ENCODE results near the gene PLEKHG5. TPM values are rescaled to one million over a fixed set of nuclear protein-coding genes. Genes with fewer than 3 reads are reported as not detected.
"Not testable (repeated sequence)": the region's sequence is repeated elsewhere in the genome, so short reads cannot be mapped to it uniquely, and the experiment has no call there.

Gene PLEKHG5
- total and polyA plus RNA-seq, 7 experiments from 2014 or later = 2.0 to 15.6 (median 9.6) TPM; not detected in 1

GRCh38 chr1:6441586-6441985 lies 49.9 kb downstream of the PLEKHG5 start:
- Histone ChIP-seq H3K27ac (ENCODE audit: low read depth, low read length) (no peak overlapping the region), H3K4me1 (ENCODE audit: control insufficient read depth in 2 of 2, insufficient read depth in 2 of 2, low read length in 2 of 2) (peaks cover 0 to 4% of the 10 kb centered on the region in 2 donors), H3K9me3 (ENCODE audit: control insufficient read depth in 2 of 3, low read length in 3 of 3) (no peaks in the 10 kb centered on the region), H3K4me3 (ENCODE audit: low read length) (no peak overlapping the region), H3K36me3 (ENCODE audit: control insufficient read depth in 2 of 3, insufficient read depth in 3 of 3, low read length in 3 of 3) (no peaks in the 10 kb centered on the region), H3K27me3 (ENCODE audit: control insufficient read depth in 2 of 2, insufficient read depth in 2 of 2, low read length in 2 of 2) (peaks cover 2 to 12% of the 10 kb centered on the region in 2 donors)
- Mint-ChIP-seq H3K4me1 (peaks cover 6 to 18% (median 17%) of the 10 kb centered on the region in 7 donors), H3K27ac (no peak overlapping the region), H3K9me3 (no peaks in the 10 kb centered on the region), H3K4me3 (peak overlapping the region in 5 of 10 donors; percentile 43 to 66 (median 62)), H3K36me3 (peaks cover 0 to 4% (median 0%) of the 10 kb centered on the region in 5 donors), H3K27me3 (peaks cover 24 to 55% (median 35%) of the 10 kb centered on the region in 5 donors)
- ChIA-PET POLR2A (interaction anchor here (0.5 to 1.3 kb wide), 3 partner anchors 13 to 29 kb away, joined by 3 to 4 read pairs (median 4); no protein-coding TSS in a partner anchor), CTCF (interaction anchor here (1.2 to 2.0 kb wide), 3 partner anchors 13 to 27 kb away, joined by 3 to 5 read pairs (median 5); no protein-coding TSS in a partner anchor)
- intact Hi-C loops (cut with micrococcal nuclease) = no loop called here
- DNase-seq (no peak), ATAC-seq (no peak)

- peaks cover 21 to 49% (median 27%) of the 10 kb centered on the region in 5 donors for H3K27me3 Mint-ChIP-seq
- intact Hi-C loops (cut with micrococcal nuclease) = no loop called here
- ChIA-PET POLR2A (interaction anchor here (1.3 to 1.5 kb wide), 3 partner anchors 14 to 26 kb away, joined by 4 to 7 read pairs (median 4); partner anchors contain the start of gene TNFRSF25), CTCF (interaction anchor here (1.1 to 6.2 kb wide), 7 partner anchors 14 to 93 kb away, joined by 3 to 44 read pairs (median 5); partner anchors contain the start of genes HES2 and TNFRSF25)
- H3K27ac ChIP-seq (ENCODE audit: low read depth, low read length) = no peak overlapping the region
- H3K9me3 Mint-ChIP-seq = no peaks in the 10 kb centered on the region
- peaks cover 0 to 9% of the 10 kb centered on the region in 2 donors for H3K27me3 ChIP-seq (ENCODE audit: control insufficient read depth in 2 of 2, insufficient read depth in 2 of 2, low read length in 2 of 2)
- ATAC-seq = peak; percentile 88
- H3K27ac Mint-ChIP-seq = no peak overlapping the region
- H3K4me1 ChIP-seq (ENCODE audit: control insufficient read depth in 2 of 2, insufficient read depth in 2 of 2, low read length in 2 of 2) = no peaks in the 10 kb centered on the region
- DNase-seq = peak in 8 of 9 donors; percentile 53 to 79 (median 60)
- H3K4me3 ChIP-seq (ENCODE audit: low read length) = no peak overlapping the region
- H3K9me3 ChIP-seq (ENCODE audit: control insufficient read depth in 2 of 3, low read length in 3 of 3) = no peaks in the 10 kb centered on the region
- H3K4me1 Mint-ChIP-seq = peaks cover 6 to 17% (median 14%) of the 10 kb centered on the region in 7 donors
- H3K4me3 Mint-ChIP-seq = peak overlapping the region in 8 of 10 donors; percentile 43 to 71 (median 57)
- no peaks in the 10 kb centered on the region for H3K36me3 ChIP-seq (ENCODE audit: control insufficient read depth in 2 of 3, insufficient read depth in 3 of 3, low read length in 3 of 3)
- H3K36me3 Mint-ChIP-seq = peaks cover 0 to 4% (median 0%) of the 10 kb centered on the region in 5 donors
These were observed 51.0 kb downstream of the PLEKHG5 start for GRCh38 chr1:6440198-6441126.

- ChIA-PET POLR2A (interaction anchor here (0.9 to 1.6 kb wide), 3 partner anchors 22 to 57 kb away, joined by 3 to 7 read pairs (median 3); partner anchors contain the start of gene TNFRSF25), CTCF (interaction anchor here (0.6 to 6.2 kb wide), 11 partner anchors 11 to 193 kb away, joined by 3 to 44 read pairs (median 4); partner anchors contain the start of genes HES2 and TNFRSF25)
- H3K27ac ChIP-seq (ENCODE audit: low read depth, low read length) = no peak overlapping the region
- H3K36me3 Mint-ChIP-seq = no peaks in the 10 kb centered on the region
- no peaks in the 10 kb centered on the region for H3K9me3 ChIP-seq (ENCODE audit: control insufficient read depth in 2 of 3, low read length in 3 of 3)
- DNase-seq = peak; percentile 55 to 79 (median 66)
- peaks cover 0 to 14% (median 9%) of the 10 kb centered on the region in 7 donors for H3K4me1 Mint-ChIP-seq
- H3K27ac Mint-ChIP-seq = peak overlapping the region in 3 of 9 donors; percentile 38 to 74 (median 67)
- H3K9me3 Mint-ChIP-seq = no peaks in the 10 kb centered on the region
- H3K27me3 Mint-ChIP-seq = peaks cover 18 to 48% (median 20%) of the 10 kb centered on the region in 5 donors
- no peaks in the 10 kb centered on the region for H3K4me1 ChIP-seq (ENCODE audit: control insufficient read depth in 2 of 2, insufficient read depth in 2 of 2, low read length in 2 of 2)
- H3K36me3 ChIP-seq (ENCODE audit: control insufficient read depth in 2 of 3, insufficient read depth in 3 of 3, low read length in 3 of 3) = no peaks in the 10 kb centered on the region
- peak overlapping the region in 4 of 10 donors; percentile 4 to 58 (median 22) for H3K4me3 Mint-ChIP-seq
- ATAC-seq = peak; percentile 74
- intact Hi-C loops (cut with micrococcal nuclease) = loop anchor here (1.0 to 5.0 kb wide), 5 partner anchors 15 to 192 kb away; no protein-coding TSS in a partner anchor
- H3K4me3 ChIP-seq (ENCODE audit: low read length) = no peak overlapping the region
- peaks cover 0 to 9% of the 10 kb centered on the region in 2 donors for H3K27me3 ChIP-seq (ENCODE audit: control insufficient read depth in 2 of 2, insufficient read depth in 2 of 2, low read length in 2 of 2)
These were observed 53.4 kb downstream of the PLEKHG5 start for GRCh38 chr1:6438047-6438525.

DNA sequence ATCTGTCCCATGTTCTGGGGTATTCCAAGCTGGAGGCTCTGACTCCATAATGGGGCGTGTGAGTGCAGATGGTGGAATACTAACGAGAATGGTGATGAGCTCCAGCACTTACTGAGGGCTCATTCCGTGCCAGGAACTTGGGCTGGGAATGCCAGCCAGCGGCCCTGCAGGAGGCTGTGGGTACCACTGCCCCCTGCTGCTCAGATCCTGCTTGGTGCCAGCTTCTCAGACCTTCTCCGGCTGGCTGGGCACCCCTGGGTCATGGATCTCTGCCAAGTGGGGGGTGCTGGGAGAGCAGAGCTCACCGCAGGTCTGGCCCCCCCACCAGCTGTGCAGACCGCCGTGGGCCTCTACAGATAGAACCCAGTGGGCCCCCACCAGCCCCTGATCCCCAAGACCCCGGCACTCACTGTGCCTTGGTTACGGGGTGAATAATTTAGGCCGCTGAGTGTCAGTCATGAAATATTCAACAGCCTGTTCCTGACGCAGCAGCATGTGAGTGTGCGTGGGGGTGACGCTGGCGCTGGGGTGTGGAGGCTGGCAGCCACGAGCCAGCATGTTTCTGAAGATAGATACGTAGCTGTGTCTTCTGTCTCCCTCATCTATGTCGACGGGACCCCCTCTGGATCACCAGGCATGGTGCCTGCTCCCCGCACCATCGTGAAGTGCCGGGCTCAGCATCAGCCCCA lies 54.3 kb downstream of the PLEKHG5 start:
- H3K27ac ChIP-seq (ENCODE audit: low read depth, low read length); H3K36me3 ChIP-seq (ENCODE audit: control insufficient read depth in 2 of 3, insufficient read depth in 3 of 3, low read length in 3 of 3); DNase-seq; H3K36me3 Mint-ChIP-seq; H3K27ac Mint-ChIP-seq; ATAC-seq; H3K4me1 ChIP-seq (ENCODE audit: control insufficient read depth in 2 of 2, insufficient read depth in 2 of 2, low read length in 2 of 2); H3K9me3 ChIP-seq (ENCODE audit: control insufficient read depth in 2 of 3, low read length in 3 of 3); H3K4me3 ChIP-seq (ENCODE audit: low read length); H3K9me3 Mint-ChIP-seq; H3K4me3 Mint-ChIP-seq; H3K27me3 ChIP-seq (ENCODE audit: control insufficient read depth in 2 of 2, insufficient read depth in 2 of 2, low read length in 2 of 2): not testable (repeated sequence)
- ChIA-PET POLR2A (interaction anchor here (0.9 to 1.6 kb wide), 3 partner anchors 23 to 56 kb away, joined by 3 to 7 read pairs (median 3); partner anchors contain the start of gene TNFRSF25), CTCF (interaction anchor here (0.6 to 6.2 kb wide), 8 partner anchors 12 to 190 kb away, joined by 3 to 44 read pairs (median 4); partner anchors contain the start of genes HES2 and TNFRSF25)
- Mint-ChIP-seq H3K4me1 (peaks cover 0 to 14% (median 9%) of the 10 kb centered on the region in 7 donors), H3K27me3 (peaks cover 18 to 45% (median 20%) of the 10 kb centered on the region in 5 donors)
- intact Hi-C loops (cut with micrococcal nuclease) = loop anchor here in 1 of 2 donors (5.0 kb wide), 1 partner anchor 40 kb away; no protein-coding TSS in a partner anchor

- DNase-seq; H3K36me3 ChIP-seq (ENCODE audit: control insufficient read depth in 2 of 3, insufficient read depth in 3 of 3, low read length in 3 of 3); H3K27ac Mint-ChIP-seq; H3K36me3 Mint-ChIP-seq; POLR2A ChIA-PET; H3K9me3 ChIP-seq (ENCODE audit: control insufficient read depth in 2 of 3, low read length in 3 of 3); H3K27me3 ChIP-seq (ENCODE audit: control insufficient read depth in 2 of 2, insufficient read depth in 2 of 2, low read length in 2 of 2); H3K9me3 Mint-ChIP-seq; ATAC-seq; H3K4me1 ChIP-seq (ENCODE audit: control insufficient read depth in 2 of 2, insufficient read depth in 2 of 2, low read length in 2 of 2); H3K27ac ChIP-seq (ENCODE audit: low read depth, low read length); H3K4me3 ChIP-seq (ENCODE audit: low read length); H3K4me3 Mint-ChIP-seq: not testable (repeated sequence)
- H3K4me1 Mint-ChIP-seq = peaks cover 0 to 14% (median 9%) of the 10 kb centered on the region in 7 donors
- CTCF ChIA-PET = interaction anchor here (0.7 to 6.2 kb wide), 3 partner anchors 13 to 197 kb away, joined by 3 to 44 read pairs (median 3); partner anchors contain the start of gene HES2
- H3K27me3 Mint-ChIP-seq = peaks cover 18 to 42% (median 20%) of the 10 kb centered on the region in 5 donors
- intact Hi-C loops (cut with micrococcal nuclease) = loop anchor here in 1 of 2 donors (5.0 kb wide), 1 partner anchor 41 kb away; no protein-coding TSS in a partner anchor
These were observed 55.2 kb downstream of the PLEKHG5 start for GRCh38 chr1:6436277-6436676.
